H9 (cell line): Measurements from ENCODE around the gene C3orf52. TPM values are rescaled to one million over a fixed set of nuclear protein-coding genes. Genes with fewer than 3 reads are reported as not detected.

Source experiments
- DNase-seq: peaks from one replicate; pipeline ENCODE4 v3.0.0-alpha.2; 2017
- H2AFZ ChIP-seq: one replicate; pipeline ENCODE4 v1.6.1; 2013; ENCODE audit warnings: mild to moderate bottlenecking, low read length, control low read depth, moderate library complexity
- H2AK5ac ChIP-seq: 2 replicates; pipeline ENCODE4 v1.6.1; 2013; ENCODE audit warnings: low read length, control low read depth, mixed read lengths; ENCODE audit not compliant: insufficient read length
- H2BK120ac ChIP-seq: one replicate; pipeline ENCODE4 v1.6.1; 2013; ENCODE audit warnings: low read depth, mild to moderate bottlenecking, low read length, control low read depth, inconsistent platforms; ENCODE audit not compliant: poor library complexity, severe bottlenecking
- H2BK12ac ChIP-seq: 2 replicates; pipeline ENCODE4 v1.6.1; 2013; ENCODE audit warnings: low read length, control low read depth, mixed read lengths, low read depth; ENCODE audit not compliant: insufficient read length
- H2BK15ac ChIP-seq: 2 replicates; pipeline ENCODE4 v1.6.1; 2013; ENCODE audit warnings: low read depth, low read length, control low read depth
- H2BK20ac ChIP-seq: one replicate; pipeline ENCODE4 v1.6.1; 2013; ENCODE audit warnings: low read depth, mild to moderate bottlenecking, low read length, control low read depth, inconsistent platforms; ENCODE audit not compliant: poor library complexity, severe bottlenecking
- H2BK5ac ChIP-seq: 2 replicates; pipeline ENCODE4 v1.6.1; 2013; ENCODE audit warnings: low read length, control low read depth, mixed read lengths; ENCODE audit not compliant: insufficient read length
- H3K14ac ChIP-seq: 2 replicates; pipeline ENCODE4 v1.6.1; 2013; ENCODE audit warnings: low read length, control low read depth; ENCODE audit not compliant: insufficient read depth
- H3K18ac ChIP-seq: 2 replicates; pipeline ENCODE4 v1.6.1; 2013; ENCODE audit warnings: low read depth, mild to moderate bottlenecking, mixed read lengths, low read length, control low read depth; ENCODE audit not compliant: insufficient read length
- H3K23ac ChIP-seq: 2 replicates; pipeline ENCODE4 v1.6.1; 2013; ENCODE audit warnings: low read length, control low read depth, mixed read lengths, low read depth; ENCODE audit not compliant: insufficient read length
- H3K23me2 ChIP-seq: 2 replicates; pipeline ENCODE4 v1.6.1; 2013; ENCODE audit warnings: low read depth, mild to moderate bottlenecking, mixed read lengths, low read length, control low read depth; ENCODE audit not compliant: insufficient read length, poor library complexity, severe bottlenecking
- H3K27ac ChIP-seq: 2 replicates; pipeline ENCODE4 v1.5.1; 2013; ENCODE audit warnings: low read length, control low read depth, mixed read lengths, low read depth; ENCODE audit not compliant: insufficient read length
- H3K27me3 ChIP-seq: 2 replicates; pipeline ENCODE4 v1.6.1; 2013; ENCODE audit warnings: low read length, control low read depth, inconsistent platforms; ENCODE audit not compliant: insufficient read depth
- H3K4ac ChIP-seq: 2 replicates; pipeline ENCODE4 v1.6.1; 2013; ENCODE audit warnings: low read depth, mild to moderate bottlenecking, control low read depth, inconsistent platforms, low read length, moderate library complexity
- H3K4me1 ChIP-seq: 2 replicates; pipeline ENCODE4 v1.6.1; 2013; ENCODE audit warnings: low read length, control low read depth, inconsistent platforms; ENCODE audit not compliant: insufficient read depth
- H3K4me2 ChIP-seq: 2 replicates; pipeline ENCODE4 v1.6.1; 2013; ENCODE audit warnings: low read length, control low read depth, mixed read lengths; ENCODE audit not compliant: insufficient read length, insufficient read depth
- H3K56ac ChIP-seq: 2 replicates; pipeline ENCODE4 v1.6.1; 2013; ENCODE audit warnings: low read depth, mild to moderate bottlenecking, mixed read lengths, low read length, control low read depth; ENCODE audit not compliant: insufficient read length
- H3K79me1 ChIP-seq: 2 replicates; pipeline ENCODE4 v1.6.1; 2013; ENCODE audit warnings: low read depth, mild to moderate bottlenecking, moderate library complexity, low read length, control low read depth, inconsistent platforms; ENCODE audit not compliant: insufficient read depth, poor library complexity, severe bottlenecking
- H3K79me2 ChIP-seq: 2 replicates; pipeline ENCODE4 v1.6.1; 2013; ENCODE audit warnings: low read length, control low read depth, inconsistent platforms; ENCODE audit not compliant: insufficient read depth
- H3K9ac ChIP-seq: 2 replicates; pipeline ENCODE4 v1.6.1; 2013; ENCODE audit warnings: low read length, control low read depth, mixed read lengths; ENCODE audit not compliant: insufficient read length; ENCODE audit errors: extremely low read depth
- H3K9me3 ChIP-seq: one replicate; pipeline ENCODE4 v1.6.1; 2013; ENCODE audit warnings: low read depth, low read length, inconsistent platforms; ENCODE audit not compliant: control insufficient read depth
- H3T11ph ChIP-seq: one replicate; pipeline ENCODE4 v1.6.1; 2013; ENCODE audit warnings: mild to moderate bottlenecking, low read length, control low read depth, inconsistent platforms
- H4K20me1 ChIP-seq: one replicate; pipeline ENCODE4 v1.6.1; 2013; ENCODE audit not compliant: control insufficient read depth, insufficient read length, insufficient read depth
- H4K5ac ChIP-seq: 2 replicates; pipeline ENCODE4 v1.6.1; 2013; ENCODE audit warnings: low read depth, mild to moderate bottlenecking, mixed read lengths, low read length, control low read depth; ENCODE audit not compliant: insufficient read length
- H4K8ac ChIP-seq: replicated peaks from 2 replicates; pipeline ENCODE4 v1.6.1; 2013; ENCODE audit warnings: low read length, control low read depth, mixed read lengths, low read depth; ENCODE audit not compliant: insufficient read length
- H4K91ac ChIP-seq: 2 replicates; pipeline ENCODE4 v1.6.1; 2013; ENCODE audit warnings: low read depth, mild to moderate bottlenecking, moderate library complexity, mixed read lengths, low read length, control low read depth; ENCODE audit not compliant: insufficient read length
- H3K27ac Mint-ChIP-seq, 3 experiments: 2 replicates in 2 of 3; 3 replicates in 1 of 3; pipeline ENCODE4 v1.8.0; 2020 to 2021; ENCODE audit warnings: mixed read lengths in 3 of 3, mild to moderate bottlenecking in 1 of 3, moderate library complexity in 1 of 3
- H3K27me3 Mint-ChIP-seq: 2 replicates; pipeline ENCODE4 v1.8.0; 2021; ENCODE audit warnings: low read depth, mild to moderate bottlenecking, moderate library complexity, mixed read lengths
- H3K36me3 Mint-ChIP-seq, 3 experiments: 2 replicates in 2 of 3; 3 replicates in 1 of 3; pipeline ENCODE4 v1.8.0; 2020 to 2021; ENCODE audit warnings: low read depth in 3 of 3, mixed read lengths in 3 of 3; ENCODE audit not compliant: insufficient read depth in 1 of 3
- H3K4me1 Mint-ChIP-seq, 2 experiments: 2 replicates each; pipeline ENCODE4 v1.8.0; 2020; ENCODE audit warnings: mixed read lengths in 2 of 2
- H3K4me3 Mint-ChIP-seq, 2 experiments: 2 replicates in 1 of 2; 3 replicates in 1 of 2; pipeline ENCODE4 v1.8.0; 2020 to 2021; ENCODE audit warnings: mild to moderate bottlenecking in 2 of 2, mixed read lengths in 2 of 2, moderate library complexity in 1 of 2
- H3K9me3 Mint-ChIP-seq, 2 experiments: 2 replicates in 1 of 2; 3 replicates in 1 of 2; pipeline ENCODE4 v1.8.0; 2020; ENCODE audit warnings: mild to moderate bottlenecking in 2 of 2, mixed read lengths in 2 of 2, moderate library complexity in 1 of 2
- WGBS: extraction: QIAGEN DNeasy Blood & Tissue Kit; methylation state at CpG from one replicate; pipeline ENCODE4 v1.1.7; 2013; ENCODE audit warnings: missing lambda C conversion rate, low lambda C conversion rate, mixed read lengths; ENCODE audit not compliant: insufficient read length; ENCODE audit errors: extremely low coverage; 5-methylcytosine and 5-hydroxymethylcytosine counted together
- total RNA-seq: library from RNA; stranded (reverse); gene quantifications from 2 replicates; pipeline ENCODE4 v1.2.1, GENCODE V29; 2021
- TF ChIP-seq, protein P1 (sequence below): fragments of 200-600 bp; sonication (generic); conservative IDR thresholded peaks from 3 replicates; pipeline ENCODE4 v1.8.0; 2021; ENCODE audit warnings: antibody characterized with exemption, mild to moderate bottlenecking

Gene C3orf52
- total RNA-seq, 1 experiment from 2014 or later, result 11.2 TPM

DNA sequence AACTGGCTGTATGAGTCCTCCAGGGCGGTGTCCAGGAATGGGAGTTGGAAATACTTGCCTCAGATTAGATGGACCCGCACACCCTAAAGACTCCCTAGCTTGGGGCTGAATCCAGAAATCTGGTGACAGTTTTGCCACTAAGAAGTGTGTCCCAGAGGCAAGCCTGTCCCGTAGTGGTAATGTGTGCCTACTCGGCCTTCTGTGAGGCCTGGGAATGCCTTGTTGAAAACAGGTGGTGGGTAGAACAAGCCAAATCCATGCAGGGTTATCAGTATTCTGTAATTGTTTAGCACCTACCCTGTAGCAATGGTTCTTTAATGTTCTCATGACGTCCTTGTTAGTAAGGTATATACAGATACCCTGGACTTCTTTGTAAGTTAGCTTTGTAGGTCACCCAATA lies 1.6 kb downstream of the C3orf52 start:
- H2BK20ac ChIP-seq, result no peak overlapping the region
- no peak overlapping the region for H4K5ac ChIP-seq
- no peak overlapping the region for H4K8ac ChIP-seq
- peak overlapping the region; percentile 92 for H3K4me2 ChIP-seq
- peaks cover 2% of the 10 kb centered on the region; the same call in 1 of the 2 replicates for H3K79me2 ChIP-seq
- no peaks in the 10 kb centered on the region for H4K20me1 ChIP-seq
- no peaks in the 10 kb centered on the region; the same call in 1 of the 2 replicates for H3K27me3 ChIP-seq
- H2AK5ac ChIP-seq, result no peak overlapping the region
- H3K9me3 ChIP-seq, result no peaks in the 10 kb centered on the region
- no peak overlapping the region for H3T11ph ChIP-seq
- no peak overlapping the region for H3K4ac ChIP-seq
- Mint-ChIP-seq H3K27ac (no peak overlapping the region), H3K4me1 (peaks cover 29 to 38% of the 10 kb centered on the region in 2 experiments), H3K27me3 (peaks cover 22% of the 10 kb centered on the region), H3K9me3 (no peaks in the 10 kb centered on the region; a peak in 1 of 5 replicates), H3K36me3 (peaks cover 0 to 2% (median 0%) of the 10 kb centered on the region in 3 experiments; a peak in 2 of 7 replicates), H3K4me3 (peak overlapping the region; percentile 86 to 95)
- peaks cover 8% of the 10 kb centered on the region; the same call in 1 of the 2 replicates for H3K4me1 ChIP-seq
- H2BK12ac ChIP-seq, result no peak overlapping the region
- H3K18ac ChIP-seq, result no peak overlapping the region
- H3K9ac ChIP-seq, result no peak overlapping the region
- H3K79me1 ChIP-seq, result no peaks in the 10 kb centered on the region
- H2BK15ac ChIP-seq, result no peak overlapping the region
- no peak overlapping the region for H3K14ac ChIP-seq
- H2BK5ac ChIP-seq, result no peak overlapping the region
- H2AFZ ChIP-seq, result no peak overlapping the region
- H3K23me2 ChIP-seq, result peaks cover 12% of the 10 kb centered on the region
- H3K56ac ChIP-seq, result no peak overlapping the region
- DNase-seq, result no peak
- no peak overlapping the region for H2BK120ac ChIP-seq
- no peak overlapping the region for H4K91ac ChIP-seq
- no peak overlapping the region for H3K27ac ChIP-seq
- no CpG with 5 or more reads among the region's 5 CpGs for WGBS
- H3K23ac ChIP-seq, result no peak overlapping the region
- TF ChIP-seq, protein P1, sequence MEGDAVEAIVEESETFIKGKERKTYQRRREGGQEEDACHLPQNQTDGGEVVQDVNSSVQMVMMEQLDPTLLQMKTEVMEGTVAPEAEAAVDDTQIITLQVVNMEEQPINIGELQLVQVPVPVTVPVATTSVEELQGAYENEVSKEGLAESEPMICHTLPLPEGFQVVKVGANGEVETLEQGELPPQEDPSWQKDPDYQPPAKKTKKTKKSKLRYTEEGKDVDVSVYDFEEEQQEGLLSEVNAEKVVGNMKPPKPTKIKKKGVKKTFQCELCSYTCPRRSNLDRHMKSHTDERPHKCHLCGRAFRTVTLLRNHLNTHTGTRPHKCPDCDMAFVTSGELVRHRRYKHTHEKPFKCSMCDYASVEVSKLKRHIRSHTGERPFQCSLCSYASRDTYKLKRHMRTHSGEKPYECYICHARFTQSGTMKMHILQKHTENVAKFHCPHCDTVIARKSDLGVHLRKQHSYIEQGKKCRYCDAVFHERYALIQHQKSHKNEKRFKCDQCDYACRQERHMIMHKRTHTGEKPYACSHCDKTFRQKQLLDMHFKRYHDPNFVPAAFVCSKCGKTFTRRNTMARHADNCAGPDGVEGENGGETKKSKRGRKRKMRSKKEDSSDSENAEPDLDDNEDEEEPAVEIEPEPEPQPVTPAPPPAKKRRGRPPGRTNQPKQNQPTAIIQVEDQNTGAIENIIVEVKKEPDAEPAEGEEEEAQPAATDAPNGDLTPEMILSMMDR, result no peak
